H1 (cell line): ENCODE results near the gene TTR. TPM values are rescaled to one million over a fixed set of nuclear protein-coding genes. Genes with fewer than 3 reads are reported as not detected.

Source experiments
- ASH2L ChIP-seq: fragments of 200-600, 300-600 bp; sonication (generic); IDR thresholded peaks from one replicate; pipeline ENCODE4 v1.7.1; 2017; ENCODE audit warnings: low read length
- CBX8 ChIP-seq: fragments of 300-800, 300-1000 bp; sonication (generic); IDR thresholded peaks from 2 replicates; pipeline ENCODE4 v1.7.1; 2016; ENCODE audit warnings: low read depth, low read length, borderline replicate concordance
- EZH2 ChIP-seq: fragments of 200-600 bp; sonication (generic); IDR thresholded peaks from 2 replicates; pipeline ENCODE4 v1.7.1; 2012; ENCODE audit warnings: low read depth, mild to moderate bottlenecking, moderate library complexity, low read length, inconsistent platforms; ENCODE audit not compliant: severe bottlenecking
- GABPA ChIP-seq: IDR thresholded peaks from 2 replicates; pipeline ENCODE4 v1.6.1; 2011; ENCODE audit warnings: mild to moderate bottlenecking, low read length, moderate library complexity, borderline replicate concordance; ENCODE audit not compliant: insufficient read depth
- RNF2 ChIP-seq: fragments of 200-900, 300-1000 bp; sonication (generic); IDR thresholded peaks from 2 replicates; pipeline ENCODE4 v1.7.1; 2016; ENCODE audit warnings: borderline replicate concordance, low read depth, mild to moderate bottlenecking, antibody characterized with exemption, low read length; ENCODE audit not compliant: poor library complexity, severe bottlenecking; ENCODE audit errors: missing control alignments
- SIRT6 ChIP-seq: IDR thresholded peaks from one replicate; pipeline ENCODE4 v1.7.1; 2012; ENCODE audit warnings: low read length, inconsistent platforms
- SP2 ChIP-seq: IDR thresholded peaks from 2 replicates; pipeline ENCODE4 v1.6.1; 2012; ENCODE audit warnings: mild to moderate bottlenecking, low read length, inconsistent platforms
- TEAD4 ChIP-seq: IDR thresholded peaks from 2 replicates; pipeline ENCODE4 v1.6.1; 2012; ENCODE audit warnings: low read depth, low read length, inconsistent platforms, mixed read lengths
- ZNF274 ChIP-seq: IDR thresholded peaks from 2 replicates; pipeline ENCODE4 v1.7.0; 2012; ENCODE audit warnings: low read length, borderline replicate concordance; ENCODE audit errors: extremely low read depth
- polyA plus RNA-seq, 7 experiments: library from polyadenylated mRNA; depleted of rRNA in 3 of 7; stranded (reverse) in 5 of 7; unstranded in 2 of 7; fragments of >200 nt in 5 of 7; fragments of 200-250 nt in 2 of 7; gene quantifications; 1 replicate in 5 of 7; 2 replicates in 1 of 7; 4 replicates in 1 of 7; pipeline versions ENCODE4 v1.2.1 to v1.2.3, GENCODE V29; 2011 to 2013; ENCODE audit warnings: missing spikeins in 2 of 7, mixed read lengths in 2 of 7
- total RNA-seq: library from RNA; stranded (reverse); fragmentation: NEBNext Ultra II Directional; extraction: Animal tissue kit (Norgen Biotek cat#: 25700); gene quantifications from 2 replicates; pipeline ENCODE4 v1.2.1, GENCODE V29; 2021

TTR gene
- total and polyA plus RNA-seq, 2 of the 8 experiments (the other 6 are each of a cell fraction or from before 2014, with no cell fraction given), result not detected

DNA sequence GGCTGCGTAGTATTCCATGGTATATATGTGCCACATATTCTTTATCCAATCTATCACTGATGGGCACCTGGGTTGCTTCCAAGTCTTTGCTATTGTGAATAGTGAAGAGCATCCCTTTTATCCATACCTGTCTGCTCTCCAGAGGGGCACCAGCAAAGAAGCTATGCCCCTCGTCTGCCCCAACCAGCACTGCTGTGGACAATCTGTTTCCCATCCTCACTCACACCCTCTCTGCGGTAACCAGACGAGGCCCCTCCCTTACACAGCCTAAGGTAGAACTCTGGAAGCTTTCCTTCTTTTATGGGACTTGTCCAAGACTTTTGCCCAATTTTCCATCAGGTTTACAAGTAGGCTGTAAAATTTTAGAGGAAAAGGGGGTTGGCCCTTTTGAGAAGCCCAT lies 24.9 kb downstream of the TTR start (continued):
- no peak for TF ChIP-seq ASH2L
- no peak for TF ChIP-seq GABPA
- TF ChIP-seq CBX8, result no peak
- TF ChIP-seq SP2, result no peak
- TF ChIP-seq TEAD4, result no peak
- no peak for TF ChIP-seq RNF2
- no peak for TF ChIP-seq ZNF274
- no peak for TF ChIP-seq SIRT6
- TF ChIP-seq EZH2, result no peak
